ENCODE measurements around the gene SAYSD1.

SAYSD1 gene

DNA sequence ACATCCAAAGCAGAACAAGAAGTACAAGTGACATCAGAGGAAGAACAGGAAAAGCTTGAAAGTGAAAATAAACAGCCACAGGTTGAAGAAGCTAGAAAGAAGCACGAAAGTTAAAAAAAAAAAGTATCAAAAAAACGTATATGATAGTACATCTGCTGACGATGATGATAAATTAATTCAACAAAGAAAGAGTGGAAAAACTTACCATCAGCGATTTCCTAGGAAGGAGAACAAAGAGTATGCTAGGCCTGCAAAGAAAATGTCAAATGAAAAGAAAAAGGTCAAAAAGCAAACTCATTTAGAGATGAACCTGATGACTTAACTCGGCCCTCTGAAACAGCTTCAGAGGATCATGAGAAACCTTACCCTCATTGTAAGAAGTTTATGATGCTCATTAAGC lies 3.7 kb downstream of the SAYSD1 start:
- no peak overlapping the region for H3K4me3 ChIP-seq (ENCODE audit: low read depth, low read length)
- TF ChIP-seq CTCF (conservative IDR thresholded peaks at IDR 0.05; ENCODE audit: low read depth, low read length), result no peak
- DNase-seq (ENCODE audit: low read depth), result no peak

DNA sequence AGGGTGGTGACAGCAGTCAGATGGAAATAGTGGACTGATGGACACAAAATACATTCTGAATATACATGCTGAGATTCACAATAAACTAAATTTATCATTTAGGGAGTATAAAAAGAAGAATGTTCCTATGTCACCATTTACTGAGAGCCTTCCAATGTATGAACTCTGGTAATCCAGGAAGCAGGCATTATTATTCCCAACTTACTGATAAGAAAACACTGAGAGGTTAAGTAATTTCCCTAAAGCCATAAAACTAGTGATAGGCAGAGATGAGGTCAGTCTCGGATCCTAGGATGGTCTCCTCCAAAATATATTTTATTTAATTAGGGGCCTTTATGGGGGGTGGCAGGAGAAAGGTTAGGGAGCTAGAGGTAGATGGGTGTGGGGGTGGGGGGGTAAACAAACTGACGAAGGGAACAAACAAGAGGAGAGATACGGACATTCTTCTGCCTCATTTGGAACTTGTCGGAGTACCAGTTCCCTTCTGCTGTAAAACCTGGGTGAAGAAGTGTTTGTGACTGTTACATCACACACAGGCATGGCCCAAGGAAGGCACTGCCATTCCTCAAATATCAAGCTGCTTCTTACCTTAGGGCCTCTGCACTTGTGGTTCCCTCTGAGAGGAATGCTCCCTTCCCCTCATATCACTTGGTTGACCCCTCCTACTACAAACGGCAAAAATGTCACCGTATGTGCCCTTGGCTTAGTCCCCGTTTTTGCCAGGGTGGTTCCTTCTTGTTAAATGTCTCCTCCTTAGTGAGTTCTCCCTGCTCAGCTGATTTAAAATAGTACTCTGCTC lies 6.7 kb downstream of the SAYSD1 start:
- no peak for TF ChIP-seq CTCF (conservative IDR thresholded peaks at IDR 0.05; ENCODE audit: low read depth, low read length)
- no peak overlapping the region for H3K4me3 ChIP-seq (ENCODE audit: low read depth, low read length)
- DNase-seq (ENCODE audit: low read depth), result no peak

DNA sequence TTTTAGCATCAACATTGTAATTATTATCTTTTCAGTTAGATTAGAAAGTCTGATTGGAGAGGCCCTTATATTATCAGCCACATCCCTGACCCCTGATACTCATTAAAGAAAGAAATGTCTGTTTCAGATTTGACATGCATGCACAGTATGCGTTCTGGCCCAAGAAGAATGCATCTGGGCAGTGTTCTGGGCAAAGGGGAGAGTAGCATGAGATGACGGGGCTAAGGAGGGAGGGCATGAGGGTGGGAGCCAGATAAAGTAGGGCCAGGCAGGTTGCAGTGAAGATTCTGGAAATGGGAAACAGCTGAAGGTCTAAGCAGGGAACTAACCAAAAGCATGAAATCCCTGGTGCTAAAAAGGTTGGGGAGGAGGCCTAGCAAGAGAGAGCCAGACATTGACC lies 7.3 kb downstream of the SAYSD1 start:
- TF ChIP-seq CTCF (conservative IDR thresholded peaks at IDR 0.05; ENCODE audit: low read depth, low read length), result no peak

GRCh38 chr6:39107034-39107433 lies 8.0 kb downstream of the SAYSD1 start:
- no peak for DNase-seq (ENCODE audit: low read depth)
- no peak overlapping the region for H3K4me3 ChIP-seq (ENCODE audit: low read depth, low read length)
- no peak for TF ChIP-seq CTCF (conservative IDR thresholded peaks at IDR 0.05; ENCODE audit: low read depth, low read length)

More for the DNA sequence above, 7.3 kb downstream of the SAYSD1 start:
- H3K4me3 ChIP-seq (ENCODE audit: low read depth, low read length), result no peak overlapping the region
- no peak for DNase-seq (ENCODE audit: low read depth)

GRCh38 chr6:39104528-39104927 lies 10.5 kb downstream of the SAYSD1 start:
- TF ChIP-seq CTCF (conservative IDR thresholded peaks at IDR 0.05; ENCODE audit: low read depth, low read length), result no peak
- DNase-seq (ENCODE audit: low read depth), result no peak
- no peak overlapping the region for H3K4me3 ChIP-seq (ENCODE audit: low read depth, low read length)

DNA sequence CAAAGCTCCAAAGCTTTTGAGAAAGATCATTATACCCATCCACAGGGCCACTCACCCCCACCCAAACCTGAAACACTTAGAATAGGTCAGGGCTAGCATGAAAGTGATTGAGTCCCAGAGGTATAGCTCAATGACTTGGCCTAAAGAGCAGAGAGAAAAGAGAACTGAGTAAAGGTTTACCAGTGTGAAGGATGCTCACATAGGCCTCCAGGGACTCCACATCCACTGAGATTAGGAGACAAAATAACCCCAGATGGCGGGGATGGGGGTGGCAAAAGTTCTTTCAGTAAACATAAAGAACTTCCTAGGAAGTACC lies 12.2 kb downstream of the SAYSD1 start:
- no peak for TF ChIP-seq CTCF (conservative IDR thresholded peaks at IDR 0.05; ENCODE audit: low read depth, low read length)
- no peak overlapping the region for H3K4me3 ChIP-seq (ENCODE audit: low read depth, low read length)
- DNase-seq (ENCODE audit: low read depth), result no peak

Data from choroid plexus epithelial cell (primary cell).